K562 (cell line): ENCODE measurements around the gene POU2F1.

ENCODE experiments used
- EZH2 ChIP-seq: IDR thresholded peaks from 2 replicates; pipeline ENCODE4 v1.6.1; 2012; ENCODE audit warnings: low read depth, mild to moderate bottlenecking, inconsistent platforms, low read length, borderline replicate concordance
- FOXM1 ChIP-seq, 2 experiments: fragments of 450-650 bp in 1 of 2; sonication (generic) in 1 of 2; formaldehyde crosslinking in 1 of 2; IDR thresholded peaks; 2 replicates each; pipeline versions ENCODE4 v1.6.1 to v1.9.0; 2017 to 2022; ENCODE audit warnings: low read depth in 2 of 2, mild to moderate bottlenecking in 2 of 2, missing genetic modification reagents in 1 of 2, moderate library complexity in 1 of 2
- POLR2A ChIP-seq: fragments of 450-650 bp; conservative IDR thresholded peaks from 2 replicates; pipeline ENCODE4 v1.6.1; 2016
- POLR2AphosphoS5 ChIP-seq: IDR thresholded peaks from 2 replicates; pipeline ENCODE4 v1.6.1; 2011; ENCODE audit warnings: mild to moderate bottlenecking, low read depth, low read length, moderate library complexity; ENCODE audit not compliant: control insufficient read depth, insufficient read depth
- RUNX1 ChIP-seq: sonication (generic); IDR thresholded peaks from 2 replicates; pipeline ENCODE4 v1.6.1; 2016; ENCODE audit warnings: antibody characterized with exemption, low read depth
- SIN3A ChIP-seq, 2 experiments: fragments of 150-350 bp in 1 of 2; IDR thresholded peaks; 2 replicates each; pipeline ENCODE4 v1.6.1; 2011 to 2016; ENCODE audit warnings: borderline replicate concordance in 2 of 2, low read depth in 2 of 2, low read length in 2 of 2, mild to moderate bottlenecking in 2 of 2, moderate library complexity in 2 of 2; ENCODE audit not compliant: control insufficient read depth in 1 of 2
- TF ChIP-seq, protein P1 (sequence below), 3 experiments: IDR thresholded peaks in 2 of 3; conservative IDR thresholded peaks in 1 of 3; 2 replicates each; pipeline ENCODE4 v1.5.1; 2011 to 2012; ENCODE audit warnings: low read length in 3 of 3, mild to moderate bottlenecking in 3 of 3, control low read depth in 2 of 3, improper control_type of control experiment in 1 of 3, inconsistent platforms in 1 of 3, low read depth in 1 of 3, mixed read lengths in 1 of 3, moderate library complexity in 1 of 3; ENCODE audit not compliant: insufficient read depth in 2 of 3
- TF ChIP-seq, protein P2 (sequence below), 2 experiments: fragments of 450-650 bp; formaldehyde crosslinking in 1 of 2; IDR thresholded peaks; 2 replicates each; pipeline versions ENCODE4 v1.4.0 to v1.6.1; 2014 to 2020; ENCODE audit warnings: mild to moderate bottlenecking in 2 of 2, borderline replicate concordance in 1 of 2, low read depth in 1 of 2
- TF ChIP-seq, protein P3 (sequence below): IDR thresholded peaks from 3 replicates; pipeline ENCODE4 v1.6.1; 2011; ENCODE audit warnings: borderline replicate concordance, mild to moderate bottlenecking; ENCODE audit not compliant: insufficient read length, insufficient read depth
- TF ChIP-seq, protein P4 (sequence below): fragments of 250-450 bp; sonication (Bioruptor Pico); IDR thresholded peaks from 2 replicates; pipeline ENCODE4 v1.5.0; 2021; ENCODE audit warnings: mild to moderate bottlenecking, borderline replicate concordance

DNA sequence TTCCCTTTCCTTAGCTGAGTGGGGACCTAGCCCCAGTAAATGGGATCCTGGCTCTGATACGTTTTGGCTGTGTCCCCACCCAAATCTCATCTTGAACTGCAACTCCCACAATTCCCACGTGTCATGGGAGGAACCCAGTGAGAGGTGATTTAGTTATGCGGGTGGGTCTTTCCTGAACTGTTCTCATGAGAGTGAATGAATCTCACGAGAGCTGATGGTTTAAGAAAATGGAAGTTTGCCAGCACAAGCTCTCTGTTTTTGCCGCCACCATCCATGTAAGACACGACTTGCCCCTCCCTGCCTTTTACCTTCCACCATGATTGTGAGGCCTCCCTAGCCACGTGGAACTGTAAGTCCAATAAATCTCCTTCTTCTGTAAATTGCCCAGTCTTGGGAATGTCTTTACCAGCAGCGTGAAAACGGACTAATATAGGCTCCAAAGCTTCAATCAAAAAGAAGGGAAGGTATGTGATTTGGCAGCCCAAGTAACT, 29.9 kb upstream of the POU2F1 start:
- TF ChIP-seq EZH2 = no peak
- TF ChIP-seq POLR2A = no peak
- TF ChIP-seq, protein P1, sequence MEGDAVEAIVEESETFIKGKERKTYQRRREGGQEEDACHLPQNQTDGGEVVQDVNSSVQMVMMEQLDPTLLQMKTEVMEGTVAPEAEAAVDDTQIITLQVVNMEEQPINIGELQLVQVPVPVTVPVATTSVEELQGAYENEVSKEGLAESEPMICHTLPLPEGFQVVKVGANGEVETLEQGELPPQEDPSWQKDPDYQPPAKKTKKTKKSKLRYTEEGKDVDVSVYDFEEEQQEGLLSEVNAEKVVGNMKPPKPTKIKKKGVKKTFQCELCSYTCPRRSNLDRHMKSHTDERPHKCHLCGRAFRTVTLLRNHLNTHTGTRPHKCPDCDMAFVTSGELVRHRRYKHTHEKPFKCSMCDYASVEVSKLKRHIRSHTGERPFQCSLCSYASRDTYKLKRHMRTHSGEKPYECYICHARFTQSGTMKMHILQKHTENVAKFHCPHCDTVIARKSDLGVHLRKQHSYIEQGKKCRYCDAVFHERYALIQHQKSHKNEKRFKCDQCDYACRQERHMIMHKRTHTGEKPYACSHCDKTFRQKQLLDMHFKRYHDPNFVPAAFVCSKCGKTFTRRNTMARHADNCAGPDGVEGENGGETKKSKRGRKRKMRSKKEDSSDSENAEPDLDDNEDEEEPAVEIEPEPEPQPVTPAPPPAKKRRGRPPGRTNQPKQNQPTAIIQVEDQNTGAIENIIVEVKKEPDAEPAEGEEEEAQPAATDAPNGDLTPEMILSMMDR (IDR thresholded peaks at IDR 0.05 in 2 of 3, conservative IDR thresholded peaks at IDR 0.05 in 1 of 3; ENCODE audit: insufficient read depth in 2 of 3, low read depth in 1 of 3, low read length in 3 of 3) = no peak
- TF ChIP-seq FOXM1 (IDR thresholded peaks at IDR 0.05; ENCODE audit: low read depth) = no peak
- TF ChIP-seq FOXM1 (CRISPR knock-in tag; IDR thresholded peaks at IDR 0.05; ENCODE audit: low read depth) = no peak
- TF ChIP-seq RUNX1 = no peak
- TF ChIP-seq, protein P2, sequence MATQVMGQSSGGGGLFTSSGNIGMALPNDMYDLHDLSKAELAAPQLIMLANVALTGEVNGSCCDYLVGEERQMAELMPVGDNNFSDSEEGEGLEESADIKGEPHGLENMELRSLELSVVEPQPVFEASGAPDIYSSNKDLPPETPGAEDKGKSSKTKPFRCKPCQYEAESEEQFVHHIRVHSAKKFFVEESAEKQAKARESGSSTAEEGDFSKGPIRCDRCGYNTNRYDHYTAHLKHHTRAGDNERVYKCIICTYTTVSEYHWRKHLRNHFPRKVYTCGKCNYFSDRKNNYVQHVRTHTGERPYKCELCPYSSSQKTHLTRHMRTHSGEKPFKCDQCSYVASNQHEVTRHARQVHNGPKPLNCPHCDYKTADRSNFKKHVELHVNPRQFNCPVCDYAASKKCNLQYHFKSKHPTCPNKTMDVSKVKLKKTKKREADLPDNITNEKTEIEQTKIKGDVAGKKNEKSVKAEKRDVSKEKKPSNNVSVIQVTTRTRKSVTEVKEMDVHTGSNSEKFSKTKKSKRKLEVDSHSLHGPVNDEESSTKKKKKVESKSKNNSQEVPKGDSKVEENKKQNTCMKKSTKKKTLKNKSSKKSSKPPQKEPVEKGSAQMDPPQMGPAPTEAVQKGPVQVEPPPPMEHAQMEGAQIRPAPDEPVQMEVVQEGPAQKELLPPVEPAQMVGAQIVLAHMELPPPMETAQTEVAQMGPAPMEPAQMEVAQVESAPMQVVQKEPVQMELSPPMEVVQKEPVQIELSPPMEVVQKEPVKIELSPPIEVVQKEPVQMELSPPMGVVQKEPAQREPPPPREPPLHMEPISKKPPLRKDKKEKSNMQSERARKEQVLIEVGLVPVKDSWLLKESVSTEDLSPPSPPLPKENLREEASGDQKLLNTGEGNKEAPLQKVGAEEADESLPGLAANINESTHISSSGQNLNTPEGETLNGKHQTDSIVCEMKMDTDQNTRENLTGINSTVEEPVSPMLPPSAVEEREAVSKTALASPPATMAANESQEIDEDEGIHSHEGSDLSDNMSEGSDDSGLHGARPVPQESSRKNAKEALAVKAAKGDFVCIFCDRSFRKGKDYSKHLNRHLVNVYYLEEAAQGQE (IDR thresholded peaks at IDR 0.05; ENCODE audit: borderline replicate concordance) = no peak
- TF ChIP-seq, protein P2 (CRISPR knock-in tag; IDR thresholded peaks at IDR 0.05; ENCODE audit: low read depth) = no peak
- TF ChIP-seq, protein P3, sequence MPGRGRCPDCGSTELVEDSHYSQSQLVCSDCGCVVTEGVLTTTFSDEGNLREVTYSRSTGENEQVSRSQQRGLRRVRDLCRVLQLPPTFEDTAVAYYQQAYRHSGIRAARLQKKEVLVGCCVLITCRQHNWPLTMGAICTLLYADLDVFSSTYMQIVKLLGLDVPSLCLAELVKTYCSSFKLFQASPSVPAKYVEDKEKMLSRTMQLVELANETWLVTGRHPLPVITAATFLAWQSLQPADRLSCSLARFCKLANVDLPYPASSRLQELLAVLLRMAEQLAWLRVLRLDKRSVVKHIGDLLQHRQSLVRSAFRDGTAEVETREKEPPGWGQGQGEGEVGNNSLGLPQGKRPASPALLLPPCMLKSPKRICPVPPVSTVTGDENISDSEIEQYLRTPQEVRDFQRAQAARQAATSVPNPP = no peak
- no peak for TF ChIP-seq POLR2AphosphoS5
- TF ChIP-seq, protein P4, sequence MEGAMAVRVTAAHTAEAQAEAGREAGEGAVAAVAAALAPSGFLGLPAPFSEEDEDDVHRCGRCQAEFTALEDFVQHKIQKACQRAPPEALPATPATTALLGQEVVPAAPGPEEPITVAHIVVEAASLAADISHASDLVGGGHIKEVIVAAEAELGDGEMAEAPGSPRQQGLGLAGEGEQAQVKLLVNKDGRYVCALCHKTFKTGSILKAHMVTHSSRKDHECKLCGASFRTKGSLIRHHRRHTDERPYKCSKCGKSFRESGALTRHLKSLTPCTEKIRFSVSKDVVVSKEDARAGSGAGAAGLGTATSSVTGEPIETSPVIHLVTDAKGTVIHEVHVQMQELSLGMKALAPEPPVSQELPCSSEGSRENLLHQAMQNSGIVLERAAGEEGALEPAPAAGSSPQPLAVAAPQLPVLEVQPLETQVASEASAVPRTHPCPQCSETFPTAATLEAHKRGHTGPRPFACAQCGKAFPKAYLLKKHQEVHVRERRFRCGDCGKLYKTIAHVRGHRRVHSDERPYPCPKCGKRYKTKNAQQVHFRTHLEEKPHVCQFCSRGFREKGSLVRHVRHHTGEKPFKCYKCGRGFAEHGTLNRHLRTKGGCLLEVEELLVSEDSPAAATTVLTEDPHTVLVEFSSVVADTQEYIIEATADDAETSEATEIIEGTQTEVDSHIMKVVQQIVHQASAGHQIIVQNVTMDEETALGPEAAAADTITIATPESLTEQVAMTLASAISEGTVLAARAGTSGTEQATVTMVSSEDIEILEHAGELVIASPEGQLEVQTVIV (CRISPR knock-in tag) = no peak
- TF ChIP-seq SIN3A (IDR thresholded peaks at IDR 0.05; ENCODE audit: borderline replicate concordance in 2 of 2, control insufficient read depth in 1 of 2, low read depth in 2 of 2, low read length in 2 of 2) = no peak
